WTC11 (cell line): Measurements from ENCODE around the gene CD34. TPM values are rescaled to one million over a fixed set of nuclear protein-coding genes. Genes with fewer than 3 reads are reported as not detected.

Experiments used
- ATAC-seq: fragments of 200-7000 bp; cut with Tn5 transposase; 2 replicates; pipeline ENCODE4 v1.10.0; 2021; ENCODE audit warnings: mild to moderate bottlenecking, moderate library complexity
- CTCF ChIA-PET: fragments of 300-600 bp; sonication (Branson Sonifier 250); formaldehyde crosslinking; loops from one replicate; lab custom pipeline; 2021; ENCODE audit warnings: antibody characterized with exemption; lab: Charles Lee
- POLR2A ChIA-PET: fragments of 350-600 bp; sonication (Branson Sonifier 250); formaldehyde crosslinking; loops from one replicate; lab custom pipeline; 2021; ENCODE audit warnings: antibody characterized with exemption; lab: Charles Lee
- DNase-seq: peaks from one replicate; pipeline ENCODE4 v3.0.0; 2021; ENCODE audit warnings: low spot score
- H3K27ac Mint-ChIP-seq: 2 replicates; pipeline ENCODE4 v1.8.0; 2021; ENCODE audit warnings: mixed read lengths
- H3K27me3 Mint-ChIP-seq: 2 replicates; pipeline ENCODE4 v1.8.0; 2021; ENCODE audit warnings: low read depth, mild to moderate bottlenecking, moderate library complexity, mixed read lengths
- H3K36me3 Mint-ChIP-seq: 2 replicates; pipeline ENCODE4 v1.8.0; 2021; ENCODE audit warnings: mixed read lengths
- H3K4me1 Mint-ChIP-seq: 2 replicates; pipeline ENCODE4 v1.8.0; 2022; ENCODE audit warnings: mixed read lengths
- H3K4me3 Mint-ChIP-seq: 2 replicates; pipeline ENCODE4 v1.8.0; 2021; ENCODE audit warnings: mild to moderate bottlenecking, moderate library complexity, mixed read lengths
- H3K9me3 Mint-ChIP-seq: 2 replicates; pipeline ENCODE4 v1.8.0; 2021; ENCODE audit warnings: mixed read lengths
- AR ChIP-seq: fragments of 250-450 bp; sonication (Bioruptor Pico); IDR thresholded peaks from 2 replicates; pipeline ENCODE4 v1.9.0; 2021; ENCODE audit warnings: mild to moderate bottlenecking
- CBFB ChIP-seq: sonication (generic); formaldehyde crosslinking; IDR thresholded peaks from 2 replicates; pipeline ENCODE4 v1.8.1; 2022; ENCODE audit warnings: mild to moderate bottlenecking, low read depth, missing genetic modification reagents
- CREM ChIP-seq: sonication (generic); formaldehyde crosslinking; IDR thresholded peaks from 2 replicates; pipeline ENCODE4 v1.8.1; 2022; ENCODE audit warnings: mild to moderate bottlenecking, missing genetic modification reagents, moderate library complexity
- EMX1 ChIP-seq: fragments of 250-450 bp; sonication (Bioruptor Pico); IDR thresholded peaks from 2 replicates; pipeline ENCODE4 v1.8.0; 2021; ENCODE audit warnings: mild to moderate bottlenecking
- KAT7 ChIP-seq: sonication (generic); formaldehyde crosslinking; IDR thresholded peaks from 2 replicates; pipeline ENCODE4 v1.8.1; 2023; ENCODE audit warnings: missing genetic modification reagents, mild to moderate bottlenecking, borderline replicate concordance
- NR1H2 ChIP-seq: sonication (generic); formaldehyde crosslinking; IDR thresholded peaks from 2 replicates; pipeline ENCODE4 v1.9.0; 2021; ENCODE audit warnings: mild to moderate bottlenecking, moderate library complexity, missing genetic modification reagents
- NR2C2 ChIP-seq: sonication (generic); formaldehyde crosslinking; IDR thresholded peaks from 2 replicates; pipeline ENCODE4 v1.8.0; 2022; ENCODE audit warnings: mild to moderate bottlenecking, missing genetic modification reagents
- RELA ChIP-seq: sonication (generic); formaldehyde crosslinking; IDR thresholded peaks from 2 replicates; pipeline ENCODE4 v1.8.1; 2022; ENCODE audit warnings: missing genetic modification reagents, mild to moderate bottlenecking, borderline replicate concordance
- SOX15 ChIP-seq: fragments of 250-450 bp; sonication (Bioruptor Pico); IDR thresholded peaks from 2 replicates; pipeline ENCODE4 v1.9.0; 2021; ENCODE audit warnings: mild to moderate bottlenecking
- total RNA-seq: library from RNA; stranded (reverse); gene quantifications from 3 replicates; pipeline ENCODE4 v1.2.3, GENCODE V29; 2021

The CD34 gene
- total RNA-seq, 1 experiment from 2014 or later = 0.35 TPM

GRCh38 chr1:207832796-207833195, 78.1 kb downstream of the CD34 start (continued):
- no peak for TF ChIP-seq KAT7 (CRISPR knock-in tag)
- no peak for TF ChIP-seq AR (CRISPR knock-in tag)
- TF ChIP-seq EMX1 (CRISPR knock-in tag) = no peak
- no peak for TF ChIP-seq NR1H2 (CRISPR knock-in tag)
- TF ChIP-seq CBFB = no peak
- no peak for TF ChIP-seq NR2C2
- TF ChIP-seq RELA (CRISPR knock-in tag) = no peak
- no peak for TF ChIP-seq SOX15 (CRISPR knock-in tag)

GRCh38 chr1:207831517-207832327, 79.2 kb downstream of the CD34 start:
- POLR2A ChIA-PET = no interaction called here
- ATAC-seq = no peak
- no peak for DNase-seq
- Mint-ChIP-seq H3K36me3 (no peaks in the 10 kb centered on the region), H3K27me3 (no peaks in the 10 kb centered on the region), H3K4me1 (peaks cover 3% of the 10 kb centered on the region; the same call in 1 of the 2 replicates), H3K9me3 (no peaks in the 10 kb centered on the region), H3K27ac (no peak overlapping the region), H3K4me3 (no peak overlapping the region)
- CTCF ChIA-PET = interaction anchor here (1.2 to 7.0 kb wide), 4 partner anchors 8 to 131 kb away, joined by 5 to 66 read pairs (median 6); no protein-coding TSS in a partner anchor
- TF ChIP-seq CREM (CRISPR knock-in tag) (no peak), SOX15 (CRISPR knock-in tag) (no peak)

Other genes starting within 250 kb of the CD34 start
- 138 to 150 TPM (median 147 TPM) in 3 replicates for gene CD46, start 159.1 kb downstream of the CD34 start, total RNA-seq